ENCODE measurements around the gene PRPF38A. TPM values are rescaled to one million over a fixed set of nuclear protein-coding genes. Genes with fewer than 3 reads are reported as not detected.

PRPF38A gene
- total and polyA plus RNA-seq, 5 experiments from 2014 or later = 31.2 to 89.1 (median 36.5) TPM

- POLR2A ChIA-PET = interaction anchor here (0.6 to 3.0 kb wide), 16 partner anchors 8 to 350 kb away, joined by 3 to 51 read pairs (median 6); partner anchors contain the start of genes BTF3L4, CC2D1B, SHISAL2A and TUT4
- Mint-ChIP-seq H3K27ac (peak overlapping the region; percentile 93 to 99 (median 99)), H3K36me3 (peaks cover 0 to 36% (median 12%) of the 10 kb centered on the region in 3 donors), H3K9me3 (no peaks in the 10 kb centered on the region), H3K4me3 (peak overlapping the region; percentile 97 to 100 (median 99)), H3K27me3 (no peaks in the 10 kb centered on the region), H3K4me1 (peaks cover 13 to 46% (median 42%) of the 10 kb centered on the region in 4 donors)
- DNase-seq (no peak), ATAC-seq (no peak)
Measured at GRCh38 chr1:52404975-52405338, 555 bp downstream of the PRPF38A start.

DNA sequence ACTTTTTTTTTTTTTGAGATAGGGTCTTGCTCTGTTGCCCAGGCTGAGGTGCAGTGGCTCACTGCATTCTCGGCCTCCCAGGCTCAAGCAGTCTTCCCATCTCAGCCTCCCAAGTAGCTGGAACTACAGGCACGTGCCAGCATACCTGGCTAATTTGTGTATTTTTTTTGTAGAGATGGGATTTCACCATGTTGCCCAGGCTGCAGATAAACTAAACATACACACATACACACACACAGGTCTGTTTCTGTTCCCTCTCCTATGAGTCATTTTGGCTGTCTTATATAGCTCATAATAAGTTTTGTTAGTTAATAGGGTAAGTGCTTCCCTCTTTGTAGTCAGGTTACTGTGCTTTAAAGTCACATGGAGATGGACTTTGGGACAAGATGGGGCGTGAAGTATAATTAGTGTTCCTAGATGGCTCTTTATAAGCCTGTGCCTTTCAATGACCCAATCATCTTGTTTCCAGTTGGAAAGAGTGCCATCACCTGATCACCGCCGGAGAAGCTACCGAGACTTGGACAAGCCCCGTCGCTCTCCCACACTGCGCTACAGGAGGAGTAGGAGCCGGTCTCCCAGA is 9.1 kb downstream of the PRPF38A start:
- Mint-ChIP-seq H3K9me3 (no peaks in the 10 kb centered on the region), H3K27me3 (no peaks in the 10 kb centered on the region), H3K36me3 (peaks cover 8 to 89% (median 35%) of the 10 kb centered on the region in 3 donors), H3K4me1 (peaks cover 7 to 24% (median 15%) of the 10 kb centered on the region in 4 donors), H3K27ac (peak overlapping the region in 1 of 10 donors; percentile 53), H3K4me3 (no peak overlapping the region)
- DNase-seq (no peak), ATAC-seq (no peak)
- POLR2A ChIA-PET = interaction anchor here (0.8 to 1.6 kb wide), 2 partner anchors 9 to 10 kb away, joined by 3 to 11 read pairs; partner anchors contain the start of genes ORC1 and PRPF38A

DNA sequence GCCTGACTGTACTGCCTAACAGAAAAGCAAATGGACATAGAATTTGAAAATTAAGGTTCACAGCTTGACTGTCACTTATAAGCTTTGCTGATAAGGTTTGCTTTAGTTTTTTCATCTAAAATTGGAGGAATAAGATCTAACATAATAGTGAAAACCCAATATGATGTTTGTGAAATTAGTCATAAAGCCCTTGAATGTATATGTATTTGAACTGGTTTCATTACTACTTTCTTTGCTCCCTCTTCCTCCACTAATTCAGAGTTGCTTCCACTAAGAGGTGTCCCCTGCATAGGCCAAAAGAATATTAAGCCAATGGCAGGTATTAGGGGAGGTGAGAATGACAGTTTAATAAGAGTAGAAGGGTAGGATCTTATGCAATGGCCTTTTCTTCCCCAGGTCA is 10.5 kb downstream of the PRPF38A start:
- DNase-seq (no peak), ATAC-seq (no peak)
- Mint-ChIP-seq H3K4me1 (peaks cover 17 to 29% (median 19%) of the 10 kb centered on the region in 4 donors), H3K4me3 (no peak overlapping the region), H3K27ac (peak overlapping the region in 4 of 10 donors; percentile 8 to 48 (median 24)), H3K36me3 (peaks cover 8 to 92% (median 35%) of the 10 kb centered on the region in 3 donors), H3K9me3 (no peaks in the 10 kb centered on the region), H3K27me3 (no peaks in the 10 kb centered on the region)
- POLR2A ChIA-PET = interaction anchor here (0.7 kb wide), 1 partner anchor 214 kb away, joined by 3 read pairs; no protein-coding TSS in a partner anchor

GRCh38 chr1:52416811-52417210 is 12.4 kb downstream of the PRPF38A start:
- Mint-ChIP-seq H3K4me1 (peaks cover 15 to 29% (median 22%) of the 10 kb centered on the region in 4 donors), H3K27me3 (no peaks in the 10 kb centered on the region), H3K27ac (peak overlapping the region in 3 of 10 donors; percentile 11 to 66 (median 55)), H3K4me3 (no peak overlapping the region), H3K9me3 (no peaks in the 10 kb centered on the region), H3K36me3 (peaks cover 8 to 78% (median 29%) of the 10 kb centered on the region in 3 donors)
- DNase-seq (no peak), ATAC-seq (no peak)
- POLR2A ChIA-PET = interaction anchor here (0.6 to 1.3 kb wide), 2 partner anchors 13 to 580 kb away, joined by 3 to 4 read pairs; partner anchors contain the start of genes ORC1 and PRPF38A

- ATAC-seq (no peak), DNase-seq (no peak)
- Mint-ChIP-seq H3K4me1 (peaks cover 25 to 53% (median 51%) of the 10 kb centered on the region in 4 donors), H3K27ac (peak overlapping the region in 2 of 10 donors; percentile 46 to 88), H3K27me3 (no peaks in the 10 kb centered on the region), H3K9me3 (no peaks in the 10 kb centered on the region), H3K36me3 (peaks cover 8 to 50% (median 14%) of the 10 kb centered on the region in 3 donors), H3K4me3 (no peak overlapping the region)
- POLR2A ChIA-PET = interaction anchor here (0.6 to 0.9 kb wide), 2 partner anchors 84 to 215 kb away, joined by 3 to 5 read pairs; no protein-coding TSS in a partner anchor
Measured at GRCh38 chr1:52420713-52421112, 16.3 kb downstream of the PRPF38A start.

DNA sequence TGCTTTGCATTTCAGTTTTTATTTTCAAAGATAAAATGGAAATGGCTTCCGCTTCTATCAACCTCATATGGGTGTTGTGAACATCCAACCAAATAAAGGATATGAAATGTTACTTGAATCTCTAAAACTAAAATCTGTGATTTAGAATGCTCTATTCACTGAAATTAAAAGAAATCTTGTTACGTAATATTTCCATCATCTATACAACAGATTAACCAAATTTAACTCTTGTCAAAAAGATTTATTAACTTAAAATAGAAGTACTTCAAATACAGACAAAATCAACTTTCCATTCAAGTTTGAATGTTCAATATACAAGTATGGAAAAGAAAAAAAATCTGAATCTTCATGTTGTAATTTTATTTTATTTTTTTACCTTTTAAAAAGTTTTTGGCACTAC is 18.7 kb downstream of the PRPF38A start:
- DNase-seq = no peak
- ATAC-seq = no peak
- H3K4me3 Mint-ChIP-seq = no peak overlapping the region
- H3K27me3 Mint-ChIP-seq = no peaks in the 10 kb centered on the region
- peaks cover 0 to 34% (median 12%) of the 10 kb centered on the region in 3 donors for H3K36me3 Mint-ChIP-seq
- no peaks in the 10 kb centered on the region for H3K9me3 Mint-ChIP-seq
- peaks cover 26 to 57% (median 55%) of the 10 kb centered on the region in 4 donors for H3K4me1 Mint-ChIP-seq
- POLR2A ChIA-PET = interaction anchor here (0.6 to 2.5 kb wide), 9 partner anchors 9 to 498 kb away, joined by 3 to 33 read pairs (median 3); partner anchors contain the start of genes CC2D1B, ECHDC2, ORC1 and PRPF38A
- H3K27ac Mint-ChIP-seq = peak overlapping the region in 9 of 10 donors; percentile 11 to 84 (median 61)

- DNase-seq = peak; percentile 27 to 85 (median 66)
- POLR2A ChIA-PET = interaction anchor here (0.6 to 2.5 kb wide), 18 partner anchors 10 to 498 kb away, joined by 3 to 33 read pairs (median 3); partner anchors contain the start of genes CC2D1B, ECHDC2, GPX7 and ORC1
- Mint-ChIP-seq H3K4me1 (peaks cover 26 to 53% (median 52%) of the 10 kb centered on the region in 4 donors), H3K27ac (peak overlapping the region; percentile 85 to 98 (median 95)), H3K36me3 (peaks cover 0 to 32% (median 15%) of the 10 kb centered on the region in 3 donors), H3K9me3 (no peaks in the 10 kb centered on the region), H3K4me3 (peak overlapping the region; percentile 51 to 76 (median 69)), H3K27me3 (no peaks in the 10 kb centered on the region)
- ATAC-seq = peak; percentile 82 to 89
Measured at GRCh38 chr1:52423771-52424170, 19.4 kb downstream of the PRPF38A start.

- Mint-ChIP-seq H3K36me3 (peaks cover 0 to 34% (median 16%) of the 10 kb centered on the region in 3 donors), H3K9me3 (no peaks in the 10 kb centered on the region), H3K27me3 (no peaks in the 10 kb centered on the region), H3K27ac (peak overlapping the region; percentile 85 to 98 (median 95)), H3K4me1 (peaks cover 26 to 51% (median 49%) of the 10 kb centered on the region in 4 donors), H3K4me3 (peak overlapping the region; percentile 51 to 76 (median 69))
- peak in 8 of 10 donors; percentile 5 to 68 (median 40) for DNase-seq
- peak; percentile 89 to 91 for ATAC-seq
- POLR2A ChIA-PET = interaction anchor here (0.5 to 2.5 kb wide), 18 partner anchors 10 to 497 kb away, joined by 3 to 33 read pairs (median 3); partner anchors contain the start of genes CC2D1B, ECHDC2, GPX7 and ORC1
Measured at GRCh38 chr1:52424231-52424636, 19.8 kb downstream of the PRPF38A start.

- DNase-seq (peak in 1 of 10 donors; percentile 26), ATAC-seq (no peak)
- H3K4me1 Mint-ChIP-seq = peaks cover 20 to 45% (median 44%) of the 10 kb centered on the region in 4 donors
- peaks cover 0 to 31% (median 13%) of the 10 kb centered on the region in 3 donors for H3K36me3 Mint-ChIP-seq
- POLR2A ChIA-PET = interaction anchor here (0.5 to 2.5 kb wide), 9 partner anchors 13 to 232 kb away, joined by 3 to 33 read pairs (median 4); partner anchors contain the start of genes ORC1, PRPF38A and TUT4
- peak overlapping the region; percentile 85 to 98 (median 95) for H3K27ac Mint-ChIP-seq
- H3K4me3 Mint-ChIP-seq = peak overlapping the region; percentile 0 to 76 (median 69)
- no peaks in the 10 kb centered on the region for H3K9me3 Mint-ChIP-seq
- H3K27me3 Mint-ChIP-seq = no peaks in the 10 kb centered on the region
Measured at GRCh38 chr1:52424813-52425212, 20.4 kb downstream of the PRPF38A start.

DNA sequence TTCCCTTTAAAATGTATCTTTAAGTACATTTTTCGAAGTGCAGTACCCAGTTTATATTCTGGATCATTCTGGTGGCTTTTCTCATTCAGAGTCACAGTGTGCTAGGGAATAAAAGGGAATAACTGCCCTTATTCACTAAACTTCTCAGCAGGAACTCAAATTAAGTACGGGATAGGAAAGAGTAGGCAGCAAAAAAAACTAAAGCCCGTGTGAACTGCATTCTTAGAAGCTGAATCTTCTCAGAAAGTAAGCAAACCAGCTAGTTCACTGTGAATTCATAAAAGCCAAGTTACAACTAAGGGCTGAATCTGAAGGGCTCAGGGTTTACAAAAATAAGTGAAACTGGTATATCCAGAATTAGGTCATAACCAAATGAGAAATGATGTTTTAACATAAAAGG is 22.0 kb downstream of the PRPF38A start:
- Mint-ChIP-seq H3K27me3 (no peaks in the 10 kb centered on the region), H3K36me3 (peaks cover 0 to 43% (median 19%) of the 10 kb centered on the region in 3 donors), H3K4me3 (no peak overlapping the region), H3K4me1 (peaks cover 20 to 43% (median 39%) of the 10 kb centered on the region in 4 donors), H3K27ac (peak overlapping the region in 9 of 10 donors; percentile 63 to 98 (median 90)), H3K9me3 (no peaks in the 10 kb centered on the region)
- DNase-seq (no peak), ATAC-seq (no peak)
- POLR2A ChIA-PET = interaction anchor here (2.2 kb wide), 1 partner anchor 22 kb away, joined by 7 read pairs; the partner anchor contains the start of genes ORC1 and PRPF38A

- H3K27me3 Mint-ChIP-seq = no peaks in the 10 kb centered on the region
- peaks cover 0 to 47% (median 21%) of the 10 kb centered on the region in 3 donors for H3K36me3 Mint-ChIP-seq
- peak overlapping the region; percentile 5 to 87 (median 52) for H3K27ac Mint-ChIP-seq
- POLR2A ChIA-PET = interaction anchor here (2.2 kb wide), 1 partner anchor 22 kb away, joined by 7 read pairs; the partner anchor contains the start of genes ORC1 and PRPF38A
- peaks cover 20 to 43% (median 38%) of the 10 kb centered on the region in 4 donors for H3K4me1 Mint-ChIP-seq
- no peak overlapping the region for H3K4me3 Mint-ChIP-seq
- DNase-seq (no peak), ATAC-seq (no peak)
- no peaks in the 10 kb centered on the region for H3K9me3 Mint-ChIP-seq
Measured at GRCh38 chr1:52427152-52427551, 22.8 kb downstream of the PRPF38A start.

GRCh38 chr1:52432807-52433206 is 28.4 kb downstream of the PRPF38A start:
- Mint-ChIP-seq H3K4me1 (peaks cover 0 to 2% (median under 1%) of the 10 kb centered on the region in 4 donors), H3K9me3 (no peaks in the 10 kb centered on the region), H3K27ac (peak overlapping the region in 2 of 10 donors; percentile 37 to 59), H3K36me3 (peaks cover 0 to 84% (median 24%) of the 10 kb centered on the region in 3 donors), H3K27me3 (no peaks in the 10 kb centered on the region), H3K4me3 (no peak overlapping the region)
- POLR2A ChIA-PET = no interaction called here
- DNase-seq = no peak
- no peak for ATAC-seq
